Pancreas (tissue), 10 donors: Measurements from ENCODE around the gene TCF4. TPM values are rescaled to one million over a fixed set of nuclear protein-coding genes. Genes with fewer than 3 reads are reported as not detected.

ENCODE experiments used
- ATAC-seq, 4 donors: fragments of 200-7000 bp; cut with Tn5 transposase; one replicate each; pipeline versions ENCODE4 v1.8.0 to v1.9.1; 2020; ENCODE audit warnings: mild to moderate bottlenecking in 4 of 4, moderate library complexity in 4 of 4
- DNase-seq, 6 donors: peaks; one replicate each; pipeline ENCODE4 v3.0.0-alpha.2; 2020
- FAIRE-seq: peaks from 2 replicates; lab custom pipeline; 2012; peaks lifted over from hg19 to GRCh38; lab: Jason Lieb, UNC
- H3K27ac ChIP-seq, 4 donors: fragments of 200-600 bp; sonication (generic); 1 replicate in 3 of 4; 2 replicates in 1 of 4; pipeline versions ENCODE4 v1.5.0 to v1.8.0; 2020
- H3K27me3 ChIP-seq, 4 donors: fragments of 200-600 bp; one replicate each; pipeline ENCODE4 v1.8.0; 2021
- H3K36me3 ChIP-seq, 3 donors: fragments of 200-600 bp; sonication (generic) in 1 of 3; one replicate each; pipeline versions ENCODE4 v1.5.0 to v1.8.0; 2020 to 2021
- H3K4me1 ChIP-seq, 3 donors: fragments of 200-600 bp; one replicate each; pipeline ENCODE4 v1.8.0; 2021
- H3K4me3 ChIP-seq, 4 donors: fragments of 200-600 bp; sonication (generic) in 2 of 4; one replicate each; pipeline versions ENCODE4 v1.5.0 to v1.8.0; 2020 to 2021
- H3K9me3 ChIP-seq, 4 donors: fragments of 200-600 bp; one replicate each; pipeline ENCODE4 v1.8.0; 2021
- CTCF ChIP-seq, 4 donors: fragments of 200-600 bp; sonication (generic) in 3 of 4; IDR thresholded peaks; one replicate each; pipeline versions ENCODE4 v1.5.0 to v1.8.0; 2021; ENCODE audit warnings: antibody characterized with exemption in 4 of 4
- WGBS, 2 donors: extraction: QIAGEN DNeasy Blood & Tissue Kit; methylation state at CpG; one replicate each; pipeline ENCODE4 v1.1.7; 2013; 5-methylcytosine and 5-hydroxymethylcytosine counted together
- intact Hi-C, 3 donors: fragments of 100-400 bp; cut with DNase I; formaldehyde crosslinking; loops; one replicate each; pipeline versions ENCODE4 v1.11.1 to v1.14.2; 2022
- polyA plus RNA-seq, 2 donors: library from polyadenylated mRNA; stranded (reverse); fragments of 200-250 nt; gene quantifications; one replicate each; pipeline ENCODE4 v1.2.3, GENCODE V29; 2013
- total RNA-seq, 6 donors: library from RNA; stranded (reverse); fragmentation: NEBNext Ultra II Directional in 4 of 6; extraction: Animal tissue kit (Norgen Biotek cat#: 25700) in 4 of 6; gene quantifications; one replicate each; pipeline versions ENCODE4 v1.2.1 to v1.2.4, GENCODE V29; 2021 to 2023
- donor health status: healthy with polysubstance abuse.
- donor health status: DM: no; HTN: no; CAD: no; lungs with moderate emphysema.
- donor health status: DM: no; HTN: no; CAD: no.
- donor health status: control.
- donor health status: control.
- donor health status: Bipolar disorder and iron deficiency.
- donor health status: DM: yes; HTN: yes; CAD: no.
- donor health status: DM: no; HTN: no; CAD: no.
- donor health status: DM: no; HTN: no; CAD: no.
- donor health status: DM: yes; HTN: yes; CAD: no.

Gene TCF4
- total and polyA plus RNA-seq, 8 donors = 4.4 to 27.9 (median 10.5) TPM

GRCh38 chr18:55609160-55609825 lies 21.3 kb upstream of the TCF4 start:
- Histone ChIP-seq H3K36me3 (no peaks in the 10 kb centered on the region), H3K4me3 (no peak overlapping the region), H3K27me3 (no peaks in the 10 kb centered on the region), H3K4me1 (no peaks in the 10 kb centered on the region), H3K27ac (no peak overlapping the region), H3K9me3 (no peaks in the 10 kb centered on the region)
- intact Hi-C loops = no loop called here
- ATAC-seq (no peak), FAIRE-seq (no peak), DNase-seq (no peak)
- 84 to 85% methylated on average over 6 of the region's 6 CpGs for WGBS, 2 donors
- TF ChIP-seq CTCF (IDR thresholded peaks at IDR 0.05) = no peak

GRCh38 chr18:55608497-55608896 lies 20.5 kb upstream of the TCF4 start:
- H3K27me3 ChIP-seq = no peaks in the 10 kb centered on the region
- DNase-seq (no peak), FAIRE-seq (no peak), ATAC-seq (no peak)
- intact Hi-C loops = no loop called here
- H3K4me1 ChIP-seq = no peaks in the 10 kb centered on the region
- no peak overlapping the region for H3K27ac ChIP-seq
- H3K9me3 ChIP-seq = no peaks in the 10 kb centered on the region
- no peak overlapping the region for H3K4me3 ChIP-seq
- TF ChIP-seq CTCF (IDR thresholded peaks at IDR 0.05) = no peak
- H3K36me3 ChIP-seq = no peaks in the 10 kb centered on the region
- WGBS, 2 donors = 95 to 96% methylated on average over 4 of the region's 4 CpGs

- no peak overlapping the region for H3K27ac ChIP-seq
- no peaks in the 10 kb centered on the region for H3K4me1 ChIP-seq
- FAIRE-seq (no peak), ATAC-seq (peak in 3 of 4 donors; percentile 19 to 70 (median 61)), DNase-seq (no peak)
- intact Hi-C loops = no loop called here
- H3K36me3 ChIP-seq = no peaks in the 10 kb centered on the region
- H3K9me3 ChIP-seq = no peaks in the 10 kb centered on the region
- no peak overlapping the region for H3K4me3 ChIP-seq
- TF ChIP-seq CTCF (IDR thresholded peaks at IDR 0.05) = no peak
- 46 to 56% methylated on average over 2 of the region's 2 CpGs for WGBS, 2 donors
- no peaks in the 10 kb centered on the region for H3K27me3 ChIP-seq
Measured at GRCh38 chr18:55607773-55608172, 19.8 kb upstream of the TCF4 start.

- Histone ChIP-seq H3K36me3 (no peaks in the 10 kb centered on the region), H3K9me3 (no peaks in the 10 kb centered on the region), H3K27ac (no peak overlapping the region), H3K4me1 (no peaks in the 10 kb centered on the region), H3K27me3 (no peaks in the 10 kb centered on the region), H3K4me3 (no peak overlapping the region)
- no peak for ATAC-seq
- TF ChIP-seq CTCF (IDR thresholded peaks at IDR 0.05) = no peak
- no peak for DNase-seq
- WGBS, 2 donors = 77 to 81% methylated on average over 7 of the region's 7 CpGs
- no peak for FAIRE-seq
- intact Hi-C loops = no loop called here
Measured at GRCh38 chr18:55605733-55606338, 17.8 kb upstream of the TCF4 start.

GRCh38 chr18:55603775-55604174 lies 15.8 kb upstream of the TCF4 start:
- no peak for TF ChIP-seq CTCF (IDR thresholded peaks at IDR 0.05)
- intact Hi-C loops = no loop called here
- Histone ChIP-seq H3K4me1 (no peaks in the 10 kb centered on the region), H3K27ac (no peak overlapping the region), H3K9me3 (no peaks in the 10 kb centered on the region), H3K36me3 (no peaks in the 10 kb centered on the region), H3K27me3 (no peaks in the 10 kb centered on the region), H3K4me3 (no peak overlapping the region)
- 78 to 86% methylated on average over 5 of the region's 5 CpGs for WGBS, 2 donors
- no peak for DNase-seq
- no peak for ATAC-seq
- FAIRE-seq = no peak
